Testis (tissue), 2 donors: ENCODE measurements around the gene CYP4F3.

Experiments used
- CTCF ChIP-seq, 3 experiments: fragments of 450-650 bp in 2 of 3; fragments of 200-600 bp in 1 of 3; sonication (generic) in 1 of 3; IDR thresholded peaks; one replicate each; pipeline ENCODE4 v1.5.1; 2016 to 2019; ENCODE audit warnings: antibody characterized with exemption in 3 of 3, mild to moderate bottlenecking in 2 of 3, moderate library complexity in 1 of 3
- POLR2A ChIP-seq: fragments of 450-650 bp; IDR thresholded peaks from one replicate; pipeline ENCODE4 v1.6.1; 2017; ENCODE audit warnings: antibody characterized with exemption, mild to moderate bottlenecking, moderate library complexity

- TF ChIP-seq CTCF (IDR thresholded peaks at IDR 0.05) (no peak), POLR2A (no peak)
Measured at GRCh38 chr19:15652559-15653278, 12.0 kb downstream of the CYP4F3 start.
